GM23248 (cell line): Measurements from ENCODE around the gene ZFP36. TPM values are rescaled to one million over a fixed set of nuclear protein-coding genes. Genes with fewer than 3 reads are reported as not detected.

ENCODE experiments used
- DNase-seq: peaks from one replicate; pipeline ENCODE4 v3.0.0-alpha.2; 2015
- H2AFZ ChIP-seq: fragments of 200-600 bp; sonication (generic); 2 replicates; pipeline ENCODE4 v1.6.1; 2016; ENCODE audit warnings: antibody characterized with exemption
- H3F3A ChIP-seq: fragments of 200-600 bp; sonication (generic); 2 replicates; pipeline ENCODE4 v1.6.1; 2016; ENCODE audit warnings: mild to moderate bottlenecking, antibody characterized with exemption, mixed run types; ENCODE audit not compliant: insufficient read depth
- H3K27ac ChIP-seq: fragments of 200-600 bp; sonication (generic); 2 replicates; pipeline ENCODE4 v1.5.1; 2016; ENCODE audit warnings: mild to moderate bottlenecking
- H3K27me3 ChIP-seq: fragments of 200-600 bp; sonication (generic); replicated peaks from 2 replicates; pipeline ENCODE4 v1.6.1; 2016; ENCODE audit warnings: mild to moderate bottlenecking; ENCODE audit not compliant: insufficient read depth
- H3K36me3 ChIP-seq: fragments of 200-600 bp; sonication (generic); 2 replicates; pipeline ENCODE4 v1.6.1; 2016; ENCODE audit warnings: low read depth, mild to moderate bottlenecking
- H3K4me1 ChIP-seq: fragments of 200-600 bp; sonication (generic); 2 replicates; pipeline ENCODE4 v1.6.1; 2016; ENCODE audit warnings: mild to moderate bottlenecking; ENCODE audit not compliant: insufficient read depth
- H3K4me2 ChIP-seq: fragments of 200-600 bp; sonication (generic); one replicate; pipeline ENCODE4 v1.6.1; 2016; ENCODE audit warnings: mild to moderate bottlenecking; ENCODE audit not compliant: unreplicated experiment
- H3K4me3 ChIP-seq: fragments of 200-600 bp; sonication (generic); 2 replicates; pipeline ENCODE4 v1.5.1; 2016; ENCODE audit warnings: mild to moderate bottlenecking
- H3K79me2 ChIP-seq: fragments of 200-600 bp; sonication (generic); 2 replicates; pipeline ENCODE4 v1.6.1; 2016; ENCODE audit warnings: mild to moderate bottlenecking; ENCODE audit not compliant: insufficient read depth
- H3K9ac ChIP-seq: fragments of 200-600 bp; sonication (generic); 2 replicates; pipeline ENCODE4 v1.6.1; 2016; ENCODE audit warnings: mild to moderate bottlenecking
- H3K9me2 ChIP-seq: fragments of 200-600 bp; sonication (generic); 2 replicates; pipeline ENCODE4 v1.6.1; 2016; ENCODE audit warnings: mixed run types, mild to moderate bottlenecking, moderate library complexity; ENCODE audit not compliant: insufficient read depth
- H3K9me3 ChIP-seq: fragments of 200-600 bp; sonication (generic); one replicate; pipeline ENCODE4 v1.6.1; 2017; ENCODE audit warnings: low read depth
- H4K20me1 ChIP-seq: fragments of 200-600 bp; sonication (generic); 2 replicates; pipeline ENCODE4 v1.6.0; 2016; ENCODE audit not compliant: insufficient read depth
- EZH2 ChIP-seq: fragments of 200-600 bp; sonication (generic); IDR thresholded peaks from 2 replicates; pipeline ENCODE4 v1.6.1; 2018; ENCODE audit warnings: antibody characterized with exemption, mild to moderate bottlenecking; ENCODE audit not compliant: insufficient read depth, poor library complexity, severe bottlenecking
- EZH2phosphoT487 ChIP-seq: fragments of 200-600 bp; sonication (generic); IDR thresholded peaks from 2 replicates; pipeline ENCODE4 v1.6.1; 2018; ENCODE audit warnings: antibody characterized with exemption, moderate library complexity, mild to moderate bottlenecking, low read depth; ENCODE audit not compliant: insufficient read depth
- WGBS, 2 experiments: methylation state at CpG; one replicate each; pipeline ENCODE4 v1.1.6; 2015 to 2017; ENCODE audit warnings: low lambda C conversion rate in 2 of 2, low coverage in 1 of 2; ENCODE audit errors: missing lambda C conversion rate in 2 of 2; 5-methylcytosine and 5-hydroxymethylcytosine counted together
- in situ Hi-C: fragments of 300-500 bp; cut with MboI; formaldehyde crosslinking; loops from 2 replicates; pipeline ENCODE4 v1.15.0; 2020
- polyA plus RNA-seq: library from polyadenylated mRNA; unstranded; fragments of >200 nt; fragmentation: Nextera tagmentation; extraction: Ambion mirVana; gene quantifications from 2 replicates; pipeline ENCODE4 v1.2.1, GENCODE V29; 2016
- total RNA-seq: library from RNA; depleted of rRNA; stranded (reverse); fragments of >200 nt; shearing (Covaris generic); gene quantifications from 2 replicates; pipeline ENCODE4 v1.2.3, GENCODE V29; 2014

Gene ZFP36
- total and polyA plus RNA-seq, 2 experiments from 2014 or later, result 13.9 to 86.2 TPM

DNA sequence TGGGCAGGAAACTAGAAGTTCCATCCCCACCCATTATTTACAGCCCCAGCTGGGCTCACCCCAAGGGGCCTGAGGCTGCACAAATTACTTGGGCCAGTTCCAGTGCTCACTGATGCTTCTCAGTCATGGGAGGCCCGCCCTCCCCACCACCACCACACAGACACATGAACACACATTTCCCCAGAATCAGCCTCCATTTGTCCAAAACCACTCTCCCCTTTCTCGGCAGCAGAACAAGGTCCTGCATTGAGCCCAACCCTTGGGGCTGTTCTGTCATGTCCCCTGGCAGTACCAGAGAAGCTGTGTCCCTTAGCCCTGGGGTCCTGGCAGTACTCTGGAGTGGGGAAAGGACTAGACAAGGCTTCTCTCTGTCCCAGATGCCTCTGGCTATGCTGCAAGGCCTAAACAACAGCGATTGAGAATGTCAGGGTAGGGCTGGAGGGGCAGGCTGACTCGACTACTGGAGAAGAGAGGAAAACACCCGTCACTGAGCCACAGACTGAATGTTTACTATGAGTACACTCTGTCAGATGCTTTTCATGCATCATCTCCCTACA, 42.7 kb upstream of the ZFP36 start:
- H3K27ac ChIP-seq, result peak overlapping the region; percentile 96
- TF ChIP-seq EZH2, result no peak
- no peak for TF ChIP-seq EZH2phosphoT487
- in situ Hi-C loops, result no loop called here
- peaks cover 7% of the 10 kb centered on the region for H3K36me3 ChIP-seq
- H3K79me2 ChIP-seq, result peaks cover 51% of the 10 kb centered on the region
- peak overlapping the region; percentile 78 for H3K9ac ChIP-seq
- H3K4me3 ChIP-seq, result no peak overlapping the region
- peaks cover 32% of the 10 kb centered on the region for H3K4me1 ChIP-seq
- no peaks in the 10 kb centered on the region for H3K9me3 ChIP-seq
- no peak overlapping the region for H2AFZ ChIP-seq
- peaks cover 53% of the 10 kb centered on the region for H3F3A ChIP-seq
- no peaks in the 10 kb centered on the region for H3K27me3 ChIP-seq
- WGBS, 2 experiments, result 10 to 16% methylated on average over 5 of the region's 5 CpGs
- H4K20me1 ChIP-seq, result no peaks in the 10 kb centered on the region
- peak; percentile 81 for DNase-seq
- H3K9me2 ChIP-seq, result no peaks in the 10 kb centered on the region
- H3K4me2 ChIP-seq, result peak overlapping the region; percentile 53

DNA sequence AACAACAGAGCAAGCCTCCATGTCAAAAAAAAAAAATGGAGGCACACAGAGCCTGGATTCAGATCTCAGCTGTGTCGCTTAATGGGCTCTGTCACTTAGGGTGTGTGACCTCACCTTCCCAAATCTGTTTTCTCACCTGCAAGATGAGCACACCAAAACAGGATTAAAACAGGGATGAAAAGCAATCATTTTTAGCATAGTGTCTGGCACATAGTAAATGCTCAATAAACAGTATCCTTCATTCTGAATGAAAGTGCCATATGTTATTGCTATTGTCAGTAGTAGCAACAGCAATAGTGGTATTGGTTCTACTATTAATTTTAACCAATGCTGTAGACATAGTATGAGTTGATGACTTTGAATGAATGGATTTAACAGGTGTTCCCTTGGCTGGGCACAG, 41.1 kb upstream of the ZFP36 start:
- no peak overlapping the region for H3K4me3 ChIP-seq
- H3K79me2 ChIP-seq, result peaks cover 54% of the 10 kb centered on the region
- no peaks in the 10 kb centered on the region for H3K9me3 ChIP-seq
- no peak overlapping the region for H3K27ac ChIP-seq
- in situ Hi-C loops, result no loop called here
- no peaks in the 10 kb centered on the region for H3K27me3 ChIP-seq
- H3F3A ChIP-seq, result peaks cover 46% of the 10 kb centered on the region
- H2AFZ ChIP-seq, result no peak overlapping the region
- H3K36me3 ChIP-seq, result peaks cover 10% of the 10 kb centered on the region
- H3K4me2 ChIP-seq, result no peak overlapping the region
- H3K4me1 ChIP-seq, result peaks cover 32% of the 10 kb centered on the region
- no peaks in the 10 kb centered on the region for H3K9me2 ChIP-seq
- no peak overlapping the region for H3K9ac ChIP-seq
- DNase-seq, result no peak
- TF ChIP-seq EZH2phosphoT487 (no peak), EZH2 (no peak)
- H4K20me1 ChIP-seq, result no peaks in the 10 kb centered on the region
- 100% methylated on average over 1 of the region's 1 CpG for WGBS, 2 experiments

DNA sequence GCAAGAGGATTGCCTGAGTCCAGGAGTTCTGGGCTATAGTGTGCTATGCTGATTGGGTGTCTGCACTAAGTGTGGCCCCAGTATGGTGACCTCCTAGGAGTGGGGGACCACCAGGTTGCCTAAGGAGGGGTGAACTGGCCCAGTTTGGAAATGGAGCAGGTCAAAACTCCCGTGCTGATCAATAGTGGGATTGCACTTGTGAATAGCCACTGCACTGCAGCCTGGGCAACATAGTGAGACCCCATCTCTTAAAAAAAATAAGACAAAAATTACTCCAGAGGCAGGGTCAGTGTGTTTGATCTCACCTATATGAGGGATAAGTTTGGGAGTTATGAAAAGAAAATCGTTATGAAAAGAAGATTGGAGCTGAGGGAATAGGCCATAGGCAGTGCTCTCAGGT, 37.4 kb upstream of the ZFP36 start:
- Histone ChIP-seq H4K20me1 (no peaks in the 10 kb centered on the region), H3K27ac (no peak overlapping the region), H3K4me1 (peaks cover 27% of the 10 kb centered on the region), H3K36me3 (peaks cover 14% of the 10 kb centered on the region), H3K27me3 (no peaks in the 10 kb centered on the region), H3K79me2 (peaks cover 60% of the 10 kb centered on the region), H3F3A (peaks cover 42% of the 10 kb centered on the region), H3K4me3 (no peak overlapping the region), H3K4me2 (no peak overlapping the region), H3K9ac (no peak overlapping the region), H3K9me3 (no peaks in the 10 kb centered on the region), H2AFZ (no peak overlapping the region), H3K9me2 (no peaks in the 10 kb centered on the region)
- WGBS, 2 experiments, result 74 to 77% methylated on average over 2 of the region's 2 CpGs
- in situ Hi-C loops, result no loop called here
- DNase-seq, result no peak
- TF ChIP-seq EZH2phosphoT487 (no peak), EZH2 (no peak)

DNA sequence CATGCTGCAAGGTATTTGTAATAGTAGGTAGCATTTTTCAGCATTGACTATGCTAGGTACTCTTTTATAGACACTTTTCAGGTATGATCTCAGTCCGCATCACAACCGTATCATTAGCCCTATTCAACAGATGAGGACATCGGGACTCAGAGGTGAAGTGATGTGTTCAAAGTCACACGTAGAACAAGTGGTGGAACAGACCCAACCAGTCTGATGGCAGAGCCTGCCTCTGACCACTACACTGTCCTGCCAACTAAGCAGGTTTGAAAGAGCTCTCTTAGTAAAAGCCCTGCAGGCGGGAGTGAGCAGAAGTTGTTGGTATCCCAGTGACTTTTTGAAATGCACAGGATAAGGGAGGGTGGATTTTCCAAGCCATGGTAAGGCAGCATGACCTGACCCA, 35.9 kb upstream of the ZFP36 start:
- TF ChIP-seq EZH2 (no peak), EZH2phosphoT487 (no peak)
- peaks cover 14% of the 10 kb centered on the region; the same call in 1 of the 2 replicates for H3K36me3 ChIP-seq

More for the DNA sequence above, 35.9 kb upstream of the ZFP36 start:
- Histone ChIP-seq H3K4me3 (no peak overlapping the region), H3F3A (peaks cover 37% of the 10 kb centered on the region), H4K20me1 (no peaks in the 10 kb centered on the region), H3K27ac (no peak overlapping the region), H3K4me1 (peaks cover 21% of the 10 kb centered on the region), H3K27me3 (no peaks in the 10 kb centered on the region), H3K79me2 (peaks cover 63% of the 10 kb centered on the region), H2AFZ (no peak overlapping the region), H3K9me2 (no peaks in the 10 kb centered on the region), H3K9me3 (no peaks in the 10 kb centered on the region), H3K4me2 (no peak overlapping the region), H3K9ac (no peak overlapping the region)
- 81 to 83% methylated on average over 5 of the region's 5 CpGs for WGBS, 2 experiments
- DNase-seq, result no peak
- in situ Hi-C loops, result no loop called here
